Measurements from ENCODE around the gene NEK7.
"Not testable (repeated sequence)": the region's sequence is repeated elsewhere in the genome, so short reads cannot be mapped to it uniquely, and the experiment has no call there.

- not testable (repeated sequence) for TF ChIP-seq POLR2A (IDR thresholded peaks at IDR 0.05); CTCF (IDR thresholded peaks at IDR 0.05 in 4 of 5, conservative IDR thresholded peaks at IDR 0.05 in 1 of 5)
These were observed 37.1 kb downstream of the NEK7 start for GRCh38 chr1:198193871-198194270.
